Ovary (tissue), 9 donors: ENCODE results near the gene P4HA3. TPM values are rescaled to one million over a fixed set of nuclear protein-coding genes. Genes with fewer than 3 reads are reported as not detected.

Experiments used
- DNase-seq, 5 donors: peaks; one replicate each; pipeline ENCODE4 v3.0.0-alpha.2; 2019 to 2020
- H3K27ac ChIP-seq, 2 donors: fragments of 200-600 bp; one replicate each; pipeline versions ENCODE4 v1.5.1 to v1.8.0; 2019 to 2022
- H3K27me3 ChIP-seq: fragments of 200-600 bp; one replicate; pipeline ENCODE4 v1.8.0; 2022
- H3K36me3 ChIP-seq: fragments of 200-600 bp; sonication (generic); one replicate; pipeline ENCODE4 v1.5.1; 2019
- H3K4me1 ChIP-seq: one replicate; pipeline ENCODE4 v1.8.1; 2013; ENCODE audit warnings: mild to moderate bottlenecking, moderate library complexity; ENCODE audit not compliant: insufficient read depth
- H3K4me3 ChIP-seq: fragments of 200-600 bp; sonication (generic); one replicate; pipeline ENCODE4 v1.5.1; 2017
- H3K9me3 ChIP-seq, 2 donors: fragments of 200-600 bp in 1 of 2; sonication (generic) in 1 of 2; one replicate each; pipeline versions ENCODE4 v1.5.1 to v1.8.1; 2013 to 2019; ENCODE audit warnings: mild to moderate bottlenecking in 1 of 2, moderate library complexity in 1 of 2
- CTCF ChIP-seq, 3 donors: fragments of 450-650 bp in 2 of 3; fragments of 200-600 bp in 1 of 3; IDR thresholded peaks; one replicate each; pipeline versions ENCODE4 v1.5.1 to v1.8.0; 2016 to 2022; ENCODE audit warnings: antibody characterized with exemption in 3 of 3, mild to moderate bottlenecking in 1 of 3
- EP300 ChIP-seq: sonication (generic); formaldehyde crosslinking; IDR thresholded peaks from one replicate; pipeline ENCODE4 v1.6.1; 2017; ENCODE audit warnings: antibody characterized with exemption
- POLR2A ChIP-seq: fragments of 450-650 bp; IDR thresholded peaks from one replicate; pipeline ENCODE4 v1.6.1; 2017; ENCODE audit warnings: antibody characterized with exemption, mild to moderate bottlenecking, moderate library complexity
- WGBS, 3 donors: extraction: QIAGEN DNeasy Blood & Tissue Kit in 1 of 3; methylation state at CpG; one replicate each; pipeline versions ENCODE4 v1.1.5 to v1.1.7; 2013 to 2017; 5-methylcytosine and 5-hydroxymethylcytosine counted together
- intact Hi-C, 4 donors: fragments of 100-400 bp; cut with DNase I; formaldehyde crosslinking; loops; one replicate each; pipeline versions ENCODE4 v1.11.0 to v1.15.1; 2022 to 2023
- polyA plus RNA-seq, 2 donors: library from polyadenylated mRNA; stranded (reverse); fragments of 200-250 nt in 1 of 2; fragments of 350-450 nt in 1 of 2; fragmentation: Illumina TruSeq in 1 of 2; extraction: RNeasy Lipid Tissue Mini Kit (QIAGEN cat#74804) in 1 of 2; gene quantifications; one replicate each; pipeline ENCODE4 v1.2.3, GENCODE V29; 2013 to 2014
- total RNA-seq, 7 donors: library from RNA; depleted of rRNA in 2 of 7; stranded (reverse); fragments of >200 nt in 2 of 7; fragmentation: NEBNext Ultra II Directional in 3 of 7; extraction: Animal tissue kit (Norgen Biotek cat#: 25700) in 3 of 7; gene quantifications; one replicate each; pipeline versions ENCODE4 v1.1.0 to v1.2.4, GENCODE V29; 2016 to 2023
- donor health status: DM: no; HTN: no; CAD: no; lungs with moderate emphysema.
- donor health status: DM: no; HTN: no; CAD: no.
- donor health status: Bipolar disorder and iron deficiency.
- donor health status: DM: yes; HTN: yes; CAD: no.
- donor health status: DM: no; HTN: no; CAD: no.
- donor health status: DM: yes; HTN: yes; CAD: no.

The P4HA3 gene
- total and polyA plus RNA-seq, 9 donors = 0.28 to 5.6 (median 1.0) TPM

- H3K4me3 ChIP-seq = no peak overlapping the region
- peaks cover 2% of the 10 kb centered on the region for H3K4me1 ChIP-seq
- no peaks in the 10 kb centered on the region for H3K36me3 ChIP-seq
- no peak for DNase-seq
- H3K9me3 ChIP-seq = no peaks in the 10 kb centered on the region
- no peak overlapping the region for H3K27ac ChIP-seq
- no peaks in the 10 kb centered on the region for H3K27me3 ChIP-seq
- TF ChIP-seq EP300 = no peak
- no peak for TF ChIP-seq POLR2A
- TF ChIP-seq CTCF (IDR thresholded peaks at IDR 0.05) = no peak
- intact Hi-C loops = no loop called here
- WGBS, 3 donors = 83 to 88% (median 87%) methylated on average over 3 of the region's 3 CpGs
These were observed 27.8 kb downstream of the P4HA3 start for GRCh38 chr11:74283580-74284180.

- intact Hi-C loops = no loop called here
- Histone ChIP-seq H3K27me3 (no peaks in the 10 kb centered on the region), H3K4me1 (peaks cover 2% of the 10 kb centered on the region), H3K4me3 (no peak overlapping the region), H3K9me3 (no peaks in the 10 kb centered on the region), H3K27ac (no peak overlapping the region), H3K36me3 (no peaks in the 10 kb centered on the region)
- WGBS, 3 donors = 62 to 68% (median 62%) methylated on average over 5 of the region's 5 CpGs
- DNase-seq = no peak
- no peak for TF ChIP-seq POLR2A
- TF ChIP-seq CTCF (IDR thresholded peaks at IDR 0.05) = no peak
- TF ChIP-seq EP300 = no peak
These were observed 28.5 kb downstream of the P4HA3 start for GRCh38 chr11:74282914-74283371.

GRCh38 chr11:74282421-74282820 is 29.0 kb downstream of the P4HA3 start:
- no peaks in the 10 kb centered on the region for H3K27me3 ChIP-seq
- intact Hi-C loops = no loop called here
- WGBS, 3 donors = 63 to 77% (median 67%) methylated on average over 3 of the region's 3 CpGs
- no peaks in the 10 kb centered on the region for H3K36me3 ChIP-seq
- no peak for TF ChIP-seq POLR2A
- TF ChIP-seq EP300 = no peak
- TF ChIP-seq CTCF (IDR thresholded peaks at IDR 0.05) = no peak
- H3K27ac ChIP-seq = no peak overlapping the region
- peaks cover 2% of the 10 kb centered on the region for H3K4me1 ChIP-seq
- H3K4me3 ChIP-seq = no peak overlapping the region
- H3K9me3 ChIP-seq = no peaks in the 10 kb centered on the region
- DNase-seq = no peak

GRCh38 chr11:74280494-74280893 is 30.9 kb downstream of the P4HA3 start:
- Histone ChIP-seq H3K4me1 (peaks cover 2% of the 10 kb centered on the region), H3K27me3 (no peaks in the 10 kb centered on the region), H3K9me3 (no peaks in the 10 kb centered on the region), H3K27ac (no peak overlapping the region), H3K4me3 (no peak overlapping the region), H3K36me3 (no peaks in the 10 kb centered on the region)
- TF ChIP-seq EP300 = no peak
- no peak for TF ChIP-seq POLR2A
- no peak for TF ChIP-seq CTCF (IDR thresholded peaks at IDR 0.05)
- no peak for DNase-seq
- intact Hi-C loops = no loop called here
